Measurements from ENCODE around the gene FSD1L. TPM values are rescaled to one million over a fixed set of nuclear protein-coding genes. Genes with fewer than 3 reads are reported as not detected.
A peak's percentile ranks its signal among the peaks of the same experiment; 100 is the strongest.
"Not testable (repeated sequence)": the region's sequence is repeated elsewhere in the genome, so short reads cannot be mapped to it uniquely, and the experiment has no call there.

The FSD1L gene
- total RNA-seq, 1 donor from 2014 or later, result 4.4 TPM

DNA sequence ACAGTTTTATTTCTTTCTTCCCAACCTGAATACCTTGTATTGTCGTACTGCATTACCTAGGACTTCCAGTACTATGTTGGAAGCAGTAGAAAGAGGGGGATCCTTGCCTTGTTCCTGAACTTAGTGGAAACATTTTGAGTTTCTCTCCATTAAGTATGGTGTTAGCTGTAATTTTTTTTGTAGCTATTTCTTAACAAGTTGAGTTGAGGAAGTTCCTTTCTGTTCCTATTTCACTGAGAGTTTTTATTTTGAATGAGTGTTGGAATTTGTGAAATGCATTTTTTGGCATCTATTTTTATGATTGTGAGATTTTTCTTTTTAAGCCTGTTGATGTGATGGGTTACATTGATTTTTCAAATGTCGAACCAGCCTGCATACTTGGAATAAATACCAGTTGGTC, 49.0 kb downstream of the FSD1L start:
- no peak for DNase-seq

GRCh38 chr9:105497704-105498103, 49.9 kb downstream of the FSD1L start:
- DNase-seq, result no peak

GRCh38 chr9:105500108-105500766, 52.4 kb downstream of the FSD1L start:
- DNase-seq, result no peak

DNA sequence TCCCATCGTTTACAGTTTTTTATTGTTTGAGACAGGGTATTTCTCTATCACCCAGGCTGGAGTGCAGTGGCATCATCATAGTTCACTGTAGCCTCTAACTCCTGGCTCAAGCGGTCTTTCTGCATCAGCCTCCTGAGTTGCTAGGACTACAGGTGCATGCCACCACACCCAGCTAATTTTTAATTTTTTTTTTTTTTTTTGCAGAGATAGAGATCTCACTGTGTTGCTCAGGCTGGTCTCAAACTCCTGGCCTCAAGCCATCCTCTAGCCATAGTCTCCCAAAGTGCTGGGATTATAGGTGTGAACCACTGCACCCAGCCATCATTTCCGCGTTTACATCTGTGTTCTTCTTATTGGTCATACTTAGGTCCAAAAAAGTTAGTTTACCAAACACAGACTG, 53.6 kb downstream of the FSD1L start:
- no peak for DNase-seq

DNA sequence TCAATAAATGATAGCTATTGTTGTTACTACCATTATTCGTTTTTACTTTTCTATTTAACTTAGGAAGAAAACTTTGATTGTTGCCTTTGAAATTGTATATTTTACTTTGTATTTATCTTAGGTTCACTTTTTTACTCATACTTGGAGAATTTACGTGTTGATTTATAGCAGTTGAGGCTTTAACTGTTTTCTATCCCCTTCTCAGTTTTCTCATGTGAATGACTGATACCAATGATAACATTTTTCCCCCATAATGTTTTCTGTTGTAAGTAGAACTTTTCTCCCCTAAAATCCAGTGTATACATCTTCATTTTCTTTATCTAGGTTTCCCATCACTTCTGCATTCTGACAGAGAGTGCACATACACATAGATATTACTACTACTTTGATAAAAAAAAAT, 54.4 kb downstream of the FSD1L start:
- DNase-seq, result no peak

DNA sequence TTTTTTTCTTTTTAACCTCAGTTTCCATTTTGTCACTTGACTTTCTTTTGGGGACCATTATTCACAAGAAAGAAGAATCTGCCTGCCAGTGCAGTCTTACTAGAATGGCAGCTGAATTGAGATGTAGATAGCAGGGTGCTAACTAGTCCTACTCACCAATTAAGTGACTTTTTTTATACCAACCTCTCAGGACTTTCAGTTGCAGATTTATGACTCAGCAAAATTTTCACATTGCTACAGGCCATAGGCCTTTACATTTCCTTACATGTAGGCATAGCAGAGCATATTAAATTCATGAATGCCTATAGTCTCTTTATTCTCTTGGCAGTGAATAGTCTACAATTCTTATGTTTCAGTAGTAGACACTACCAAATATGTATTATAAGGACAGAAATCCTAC, 56.0 kb downstream of the FSD1L start:
- DNase-seq, result no peak

DNA sequence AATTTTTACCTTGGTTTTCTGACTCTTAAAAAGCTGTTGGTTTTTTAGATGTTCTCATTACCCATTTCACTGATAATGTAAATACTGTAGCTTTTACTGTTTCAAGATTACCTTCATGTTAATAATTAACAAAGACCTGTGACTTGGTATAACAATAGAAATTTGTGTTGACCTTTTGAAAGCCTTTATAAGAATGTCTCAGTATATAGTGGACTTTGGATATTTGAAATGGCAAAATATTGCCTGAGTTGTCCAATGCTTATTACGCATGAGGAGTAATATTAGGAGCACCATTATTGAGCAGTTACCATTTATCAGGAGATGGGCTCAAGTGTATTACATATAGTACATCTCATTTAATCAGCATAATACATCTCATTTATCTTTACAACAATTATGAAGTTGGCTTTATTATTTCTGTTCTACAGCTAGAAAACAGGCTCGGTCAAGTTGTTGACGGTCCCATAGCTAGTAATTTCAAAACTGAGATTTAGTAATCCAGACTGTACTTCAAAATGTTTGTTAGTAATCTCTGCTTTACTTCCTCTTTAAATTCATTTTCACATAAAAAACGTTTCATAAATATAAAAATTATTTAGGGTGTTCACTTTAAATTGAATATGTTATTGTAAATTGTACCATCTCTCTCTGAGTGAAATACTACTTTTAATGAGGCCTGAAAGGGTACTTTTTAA, 59.4 kb downstream of the FSD1L start:
- DNase-seq, result no peak

DNA sequence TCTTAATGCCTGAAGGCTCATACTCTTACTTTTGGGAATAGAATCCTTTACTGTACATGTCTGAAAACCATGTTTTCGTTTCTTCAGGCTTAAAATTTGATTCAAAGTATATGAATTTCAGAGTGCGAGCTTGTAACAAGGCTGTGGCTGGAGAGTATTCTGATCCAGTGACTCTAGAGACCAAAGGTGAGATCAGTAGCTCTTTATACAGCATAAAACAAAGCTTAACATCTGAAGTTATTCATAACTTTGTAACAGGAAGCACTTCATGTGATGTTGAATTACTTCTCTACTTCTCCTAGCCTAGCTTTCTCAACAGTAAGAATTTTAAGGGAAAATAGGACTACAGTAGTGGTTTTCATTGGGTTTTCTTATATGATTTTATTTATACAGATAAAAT, 60.7 kb downstream of the FSD1L start:
- DNase-seq, result no peak

- DNase-seq, result peak; percentile 15
Measured at GRCh38 chr9:105510024-105510423, 62.2 kb downstream of the FSD1L start.

DNA sequence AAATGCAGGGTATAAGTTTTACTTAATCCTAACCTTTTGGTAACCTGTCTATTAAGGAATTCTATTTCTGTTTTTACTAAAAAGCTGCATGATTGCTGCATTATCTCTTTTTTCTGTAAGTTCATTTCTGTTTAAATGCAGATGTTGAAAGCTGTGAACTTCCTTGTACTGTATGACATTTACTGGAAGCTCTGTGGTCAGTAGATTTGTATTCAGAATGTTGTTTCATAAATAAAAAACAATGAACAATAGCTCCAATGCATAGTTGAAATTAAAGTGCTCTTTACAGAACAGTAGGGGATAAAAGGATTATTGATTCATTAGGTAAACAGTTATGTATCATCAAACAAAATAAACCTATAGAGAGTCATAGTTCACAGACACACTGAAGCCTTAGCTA, 63.6 kb downstream of the FSD1L start:
- no peak for DNase-seq

DNA sequence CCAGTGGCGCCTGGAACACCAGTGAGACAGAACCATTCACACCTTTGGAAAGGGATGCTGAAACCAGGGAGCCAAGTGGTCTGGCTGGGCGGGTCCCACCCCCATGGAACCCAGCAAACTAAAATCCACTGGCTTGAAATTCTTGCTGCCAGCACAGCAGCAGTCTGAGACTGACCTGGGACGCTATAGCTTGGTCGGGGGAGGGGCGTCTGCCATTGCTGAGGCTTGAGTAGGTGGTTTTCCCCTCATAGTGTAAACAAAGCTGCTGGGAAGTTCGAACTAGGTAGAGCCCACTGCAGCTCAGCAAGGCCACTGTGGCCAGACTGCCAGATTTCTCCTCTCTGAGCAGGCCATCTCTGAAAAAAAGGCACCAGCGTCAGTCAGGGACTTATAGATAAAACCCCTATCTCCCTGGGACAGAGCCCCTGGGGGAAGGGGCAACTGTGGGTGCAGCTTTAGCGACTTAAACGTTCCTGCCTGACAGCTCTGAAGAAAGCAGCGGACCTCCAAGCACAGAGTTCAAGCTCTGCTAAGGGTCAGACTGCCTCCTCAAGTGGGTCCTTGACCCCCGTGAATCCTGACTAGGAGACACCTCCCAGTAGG, 68.1 kb downstream of the FSD1L start:
- DNase-seq, result no peak

GRCh38 chr9:105519710-105520369, 72.0 kb downstream of the FSD1L start:
- peak; percentile 11 for DNase-seq

DNA sequence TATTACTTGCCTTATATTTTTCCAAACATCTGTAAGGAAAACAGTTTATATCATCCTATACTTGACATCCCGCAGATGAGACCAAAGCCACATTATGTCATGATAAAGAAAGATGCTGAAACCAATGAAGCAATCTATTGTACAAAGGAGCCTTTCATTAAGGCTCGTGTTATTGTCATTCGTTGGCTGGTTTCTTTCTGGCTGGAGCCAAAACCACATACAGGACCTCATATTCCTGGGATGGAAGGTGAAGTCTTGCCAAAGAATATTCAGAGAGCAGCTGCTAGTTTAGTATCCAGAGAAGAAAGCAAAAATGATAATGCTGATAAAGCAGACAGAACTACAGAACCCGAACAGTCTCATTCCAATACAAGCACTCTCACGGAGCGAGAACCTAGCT, 73.2 kb downstream of the FSD1L start:
- DNase-seq, result not testable (repeated sequence)

GRCh38 chr9:105522618-105523385, 75.0 kb downstream of the FSD1L start:
- DNase-seq, result not testable (repeated sequence)

- DNase-seq, result no peak
Measured at GRCh38 chr9:105531530-105531929, 83.7 kb downstream of the FSD1L start.

- DNase-seq, result no peak
Measured at GRCh38 chr9:105535920-105536668, 88.3 kb downstream of the FSD1L start.

- no peak for DNase-seq
Measured at GRCh38 chr9:105539452-105539851, 91.6 kb downstream of the FSD1L start.

DNA sequence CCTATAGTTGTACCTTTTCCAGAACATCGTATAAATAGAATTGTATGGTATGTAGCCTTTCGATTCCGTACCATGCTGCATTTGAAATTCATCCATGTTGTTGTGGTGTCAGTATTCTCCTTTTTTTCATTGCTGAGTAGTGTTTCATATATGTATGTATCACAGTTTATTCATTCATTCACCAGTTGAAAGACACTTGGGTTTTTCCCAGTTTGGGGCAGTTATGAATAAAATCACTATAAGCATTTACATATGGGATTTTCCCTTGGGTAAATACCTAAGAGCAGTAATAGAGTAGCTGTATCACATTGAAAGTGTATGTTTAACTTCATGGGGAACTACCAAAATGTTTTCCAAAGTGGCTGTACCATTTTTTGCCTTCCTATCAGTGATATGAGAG, 94.0 kb downstream of the FSD1L start:
- DNase-seq, result no peak

- no peak for DNase-seq
Measured at GRCh38 chr9:105554042-105554441, 106.2 kb downstream of the FSD1L start.

DNA sequence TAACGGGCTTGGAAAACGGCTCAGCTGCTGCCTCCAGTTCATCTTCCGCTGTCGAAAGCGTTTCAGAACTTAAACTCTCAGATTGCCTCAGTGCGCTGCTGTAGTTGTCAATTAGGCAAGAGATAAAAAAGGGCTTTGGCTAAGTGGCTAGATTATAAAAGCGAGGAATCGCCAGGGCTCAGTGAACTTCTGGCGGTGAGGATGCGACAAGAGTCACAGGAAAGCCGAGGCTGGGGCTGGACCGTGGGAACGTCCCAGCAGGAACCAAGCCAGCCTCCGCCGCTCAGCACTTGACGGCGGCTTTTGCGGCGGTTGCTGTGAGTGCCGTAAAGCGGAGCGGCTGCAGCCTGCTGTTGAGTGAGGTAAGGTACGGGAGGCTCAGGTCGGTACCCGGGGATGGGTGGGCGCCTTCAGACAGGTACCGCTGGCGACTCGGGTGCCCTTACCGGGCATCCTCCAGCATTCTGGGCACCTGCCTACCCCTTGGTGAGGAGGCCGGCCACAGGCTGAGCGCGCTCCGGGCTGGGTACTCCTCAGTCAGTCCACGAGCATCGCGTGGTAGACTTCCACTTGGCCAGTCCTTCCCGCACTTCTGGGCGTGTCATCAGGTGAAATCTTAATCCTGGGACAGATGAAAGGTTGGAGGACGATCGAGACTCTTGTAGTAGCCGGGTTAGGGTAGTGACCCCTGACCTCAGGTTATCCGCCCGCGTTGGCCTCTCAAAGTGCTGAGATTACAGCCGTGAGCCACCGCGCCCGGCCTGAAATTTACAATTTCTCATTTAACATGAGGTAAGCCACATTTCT, 110.2 kb downstream of the FSD1L start, which contains the start of gene FKTN:
TSS of gene FKTN (plus strand) at position 328 of the 807 bp plus-strand sequence. CDS start 16,902 bp downstream, outside the sequence.
- peak; percentile 93 for DNase-seq

DNA sequence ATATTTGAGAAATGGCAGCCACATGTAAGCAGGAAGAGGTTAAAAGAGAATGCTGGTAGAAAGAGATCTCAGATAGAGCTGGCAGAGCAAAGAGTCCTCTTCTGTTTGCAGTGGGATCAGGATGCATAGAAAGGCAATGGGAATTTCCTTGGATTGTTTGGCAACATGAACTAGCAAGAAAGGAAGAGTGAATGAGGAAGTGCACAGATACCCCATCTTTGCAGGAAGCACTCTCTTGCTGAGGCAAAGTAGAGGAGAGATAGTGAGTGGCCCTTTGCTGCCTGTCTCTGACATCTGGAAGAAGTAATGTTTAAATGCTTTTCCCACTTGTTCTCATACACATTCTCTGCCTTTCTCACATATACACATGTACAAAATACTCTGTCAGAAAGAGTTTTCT, 124.6 kb downstream of the FSD1L start:
- no peak for DNase-seq

Measured in dermis blood vessel endothelial cell (primary cell).